ENCODE results near the gene PDIK1L. TPM values are rescaled to one million over a fixed set of nuclear protein-coding genes. Genes with fewer than 3 reads are reported as not detected.

The PDIK1L gene
- total RNA-seq, 1 experiment from 2014 or later, result 5.6 TPM

DNA sequence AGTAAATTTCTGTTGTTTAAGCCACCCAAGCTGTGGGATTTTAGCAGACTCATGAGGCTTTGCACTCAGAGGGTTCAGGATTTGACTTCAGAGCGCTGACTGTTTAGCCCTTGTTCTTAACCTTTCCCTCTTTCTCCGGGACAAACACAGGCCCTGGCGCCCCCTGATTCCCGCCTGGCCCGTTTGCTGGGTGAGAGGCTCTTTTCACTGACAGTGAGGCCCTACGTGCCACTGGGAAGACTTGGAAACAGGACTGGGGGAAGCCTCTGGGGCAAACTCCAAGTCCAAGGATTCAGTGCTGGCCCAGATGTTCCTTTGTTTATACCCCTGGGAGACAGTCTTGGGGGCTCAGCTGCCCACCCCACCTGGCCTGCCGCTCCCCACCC, 32.5 kb upstream of the PDIK1L start:
- Mint-ChIP-seq H3K9me3 (no peaks in the 10 kb centered on the region), H3K27ac (peak overlapping the region in 2 of 3 experiments; percentile 44 to 87; a peak in 1 of 7 replicates), H3K36me3 (ENCODE audit: insufficient read depth in 1 of 3, low read depth in 3 of 3) (no peaks in the 10 kb centered on the region), H3K4me1 (peaks cover 12 to 15% of the 10 kb centered on the region in 2 experiments), H3K27me3 (ENCODE audit: low read depth) (peaks cover 9% of the 10 kb centered on the region), H3K4me3 (no peak overlapping the region)
- no peak overlapping the region for H3K23ac ChIP-seq (ENCODE audit: insufficient read length, low read depth, low read length)
- H4K5ac ChIP-seq (ENCODE audit: insufficient read length, low read depth, low read length), result no peak overlapping the region
- no peak overlapping the region for H2BK12ac ChIP-seq (ENCODE audit: insufficient read length, low read depth, low read length)
- H2BK20ac ChIP-seq (ENCODE audit: low read depth, low read length, poor library complexity, severe bottlenecking), result no peak overlapping the region
- no peaks in the 10 kb centered on the region for H3K9me3 ChIP-seq (ENCODE audit: control insufficient read depth, low read depth, low read length)
- H2AFZ ChIP-seq (ENCODE audit: low read length), result no peak overlapping the region
- H2BK5ac ChIP-seq (ENCODE audit: insufficient read length, low read length), result no peak overlapping the region
- no peak overlapping the region for H2BK120ac ChIP-seq (ENCODE audit: low read depth, low read length, poor library complexity, severe bottlenecking)
- H3K4ac ChIP-seq (ENCODE audit: low read depth, low read length), result no peak overlapping the region
- no peaks in the 10 kb centered on the region for H4K20me1 ChIP-seq (ENCODE audit: control insufficient read depth, insufficient read depth, insufficient read length)
- no peak overlapping the region for H3K9ac ChIP-seq (ENCODE audit: extremely low read depth, insufficient read length, low read length)
- no peaks in the 10 kb centered on the region for H3K27me3 ChIP-seq (ENCODE audit: insufficient read depth, low read length)
- no peaks in the 10 kb centered on the region for H3K79me1 ChIP-seq (ENCODE audit: insufficient read depth, low read depth, low read length, poor library complexity, severe bottlenecking)
- WGBS (ENCODE audit: extremely low coverage, insufficient read length, low lambda C conversion rate), result no CpG with 5 or more reads among the region's 7 CpGs
- no peak overlapping the region for H3K56ac ChIP-seq (ENCODE audit: insufficient read length, low read depth, low read length)
- no peak overlapping the region for H3K4me2 ChIP-seq (ENCODE audit: insufficient read depth, insufficient read length, low read length)
- H3K23me2 ChIP-seq (ENCODE audit: insufficient read length, low read depth, low read length, poor library complexity, severe bottlenecking), result no peaks in the 10 kb centered on the region
- H3K27ac ChIP-seq (ENCODE audit: insufficient read length, low read depth, low read length), result no peak overlapping the region
- no peak overlapping the region for H2BK15ac ChIP-seq (ENCODE audit: low read depth, low read length)
- H3K18ac ChIP-seq (ENCODE audit: insufficient read length, low read depth, low read length), result no peak overlapping the region
- no peak overlapping the region for H4K8ac ChIP-seq (replicated peaks; ENCODE audit: insufficient read length, low read depth, low read length)
- H4K91ac ChIP-seq (ENCODE audit: insufficient read length, low read depth, low read length), result no peak overlapping the region
- no peak overlapping the region for H3K14ac ChIP-seq (ENCODE audit: insufficient read depth, low read length)
- H3T11ph ChIP-seq (ENCODE audit: low read length), result no peak overlapping the region
- TF ChIP-seq, protein P1, sequence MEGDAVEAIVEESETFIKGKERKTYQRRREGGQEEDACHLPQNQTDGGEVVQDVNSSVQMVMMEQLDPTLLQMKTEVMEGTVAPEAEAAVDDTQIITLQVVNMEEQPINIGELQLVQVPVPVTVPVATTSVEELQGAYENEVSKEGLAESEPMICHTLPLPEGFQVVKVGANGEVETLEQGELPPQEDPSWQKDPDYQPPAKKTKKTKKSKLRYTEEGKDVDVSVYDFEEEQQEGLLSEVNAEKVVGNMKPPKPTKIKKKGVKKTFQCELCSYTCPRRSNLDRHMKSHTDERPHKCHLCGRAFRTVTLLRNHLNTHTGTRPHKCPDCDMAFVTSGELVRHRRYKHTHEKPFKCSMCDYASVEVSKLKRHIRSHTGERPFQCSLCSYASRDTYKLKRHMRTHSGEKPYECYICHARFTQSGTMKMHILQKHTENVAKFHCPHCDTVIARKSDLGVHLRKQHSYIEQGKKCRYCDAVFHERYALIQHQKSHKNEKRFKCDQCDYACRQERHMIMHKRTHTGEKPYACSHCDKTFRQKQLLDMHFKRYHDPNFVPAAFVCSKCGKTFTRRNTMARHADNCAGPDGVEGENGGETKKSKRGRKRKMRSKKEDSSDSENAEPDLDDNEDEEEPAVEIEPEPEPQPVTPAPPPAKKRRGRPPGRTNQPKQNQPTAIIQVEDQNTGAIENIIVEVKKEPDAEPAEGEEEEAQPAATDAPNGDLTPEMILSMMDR (conservative IDR thresholded peaks at IDR 0.05), result no peak
- H3K79me2 ChIP-seq (ENCODE audit: insufficient read depth, low read length), result no peaks in the 10 kb centered on the region
- H3K4me1 ChIP-seq (ENCODE audit: insufficient read depth, low read length), result no peaks in the 10 kb centered on the region; the same call in 1 of the 2 replicates
- no peak for DNase-seq
- H2AK5ac ChIP-seq (ENCODE audit: insufficient read length, low read length), result no peak overlapping the region
